ENCODE data around the gene DIAPH3.

GRCh38 chr13:60210510-60211330, 47.0 kb upstream of the DIAPH3 start:
- no peak for TF ChIP-seq CTCF (conservative IDR thresholded peaks at IDR 0.05)
- no peak for TF ChIP-seq ZFX (IDR thresholded peaks at IDR 0.05)

Data from C4-2B (cell line).